Measurements from ENCODE around the gene CCNE1.
"Not testable (repeated sequence)": the region's sequence is repeated elsewhere in the genome, so short reads cannot be mapped to it uniquely, and the experiment has no call there.

Gene CCNE1

DNA sequence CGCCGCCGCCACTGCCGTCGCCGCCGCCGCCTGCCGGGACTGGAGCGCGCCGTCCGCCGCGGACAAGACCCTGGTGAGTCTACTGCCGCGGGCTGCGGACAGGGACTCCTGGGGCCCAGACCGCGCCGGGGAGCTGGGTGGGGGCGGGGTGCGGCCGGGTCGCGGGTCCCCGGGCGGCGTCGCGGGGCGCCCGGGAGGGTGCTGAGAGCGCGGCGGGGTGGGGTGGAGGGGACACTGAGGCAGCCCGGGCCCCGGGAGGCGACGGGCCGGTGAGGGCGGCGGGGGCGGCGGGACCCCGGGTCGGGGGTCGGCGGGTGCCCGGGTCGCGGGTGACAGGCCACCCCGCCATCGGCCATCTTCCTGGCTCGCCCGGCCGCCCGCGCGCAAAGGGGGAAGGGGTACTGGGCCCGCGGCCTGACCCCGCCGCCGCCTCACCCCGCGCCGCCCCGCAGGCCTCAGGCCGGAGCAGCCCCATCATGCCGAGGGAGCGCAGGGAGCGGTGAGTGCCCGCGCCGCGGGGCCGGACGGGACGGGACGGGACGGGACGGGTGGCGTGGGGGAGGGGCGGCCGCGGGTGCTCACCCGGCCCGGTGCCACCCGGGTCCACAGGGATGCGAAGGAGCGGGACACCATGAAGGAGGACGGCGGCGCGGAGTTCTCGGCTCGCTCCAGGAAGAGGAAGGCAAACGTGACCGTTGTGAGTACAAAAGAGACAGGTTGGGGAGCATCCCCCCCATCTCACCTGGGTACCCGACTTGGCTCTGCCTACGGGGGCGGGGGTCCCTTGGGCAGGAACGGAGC is 489 bp downstream of the CCNE1 start:
- no peak for FAIRE-seq

DNA sequence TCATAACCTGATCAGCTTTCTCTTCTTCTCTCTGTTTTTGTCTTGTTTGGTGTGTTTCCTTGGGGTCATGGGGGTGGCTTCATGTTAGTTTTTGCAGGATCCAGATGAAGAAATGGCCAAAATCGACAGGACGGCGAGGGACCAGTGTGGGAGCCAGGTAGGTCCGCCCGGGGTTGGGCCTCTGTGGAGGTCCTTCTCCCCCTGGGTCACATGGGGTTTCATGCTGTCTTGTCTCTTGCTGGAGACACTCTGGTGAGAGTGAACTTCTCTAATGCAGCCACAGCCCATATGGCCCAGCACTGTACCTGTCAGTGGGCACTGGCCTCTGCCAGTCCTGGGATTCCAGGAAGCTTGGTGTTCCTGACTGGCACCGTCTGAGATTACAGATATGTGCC is 1.1 kb downstream of the CCNE1 start:
- DNase-seq (ENCODE audit: insufficient read length, low spot score): no peak
- no peak for FAIRE-seq

More for the DNA sequence above, 489 bp downstream of the CCNE1 start:
- no peak for DNase-seq (ENCODE audit: insufficient read length, low spot score)

DNA sequence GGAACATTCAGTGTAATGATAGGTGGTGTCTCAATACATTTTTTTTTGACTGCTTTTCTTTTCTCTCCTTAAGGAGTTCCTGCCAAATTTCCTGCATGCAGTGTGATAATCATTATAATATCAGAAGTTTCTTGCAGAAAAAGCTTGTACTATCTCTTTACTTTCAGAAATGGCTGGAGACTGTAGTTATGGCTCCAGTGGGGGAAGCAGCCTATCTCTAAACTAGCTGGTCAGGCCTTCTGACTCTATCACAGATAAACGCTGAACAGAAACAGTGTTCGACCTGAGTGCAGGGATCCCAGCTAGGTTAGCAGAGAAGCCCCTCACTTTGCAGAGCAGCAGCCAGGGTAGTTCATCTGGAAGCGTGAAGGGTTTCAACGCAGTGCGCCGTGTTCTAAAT is 1.9 kb downstream of the CCNE1 start:
- DNase-seq (ENCODE audit: insufficient read length, low spot score) (no peak), FAIRE-seq (no peak)

DNA sequence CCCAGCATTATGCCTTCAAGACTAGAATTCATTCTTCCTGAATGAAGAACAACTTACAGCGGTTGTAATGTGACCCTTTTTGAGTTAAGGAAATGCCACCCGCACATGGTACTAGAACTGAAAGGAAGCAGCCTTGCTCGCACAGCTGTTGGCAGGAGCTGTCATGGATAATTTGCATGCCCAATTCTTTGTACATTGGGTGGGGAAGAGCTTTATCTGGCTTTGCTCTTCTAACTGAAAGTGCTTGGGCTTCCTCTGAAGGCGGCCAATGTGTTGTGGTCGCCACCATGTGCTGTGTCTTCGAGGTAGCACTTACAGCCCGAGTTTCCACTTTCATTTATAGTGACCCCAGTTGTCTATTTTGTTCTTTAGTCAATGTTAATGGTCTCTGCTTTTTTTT is 3.4 kb downstream of the CCNE1 start:
- FAIRE-seq: no peak
- DNase-seq (ENCODE audit: insufficient read length, low spot score): no peak

DNA sequence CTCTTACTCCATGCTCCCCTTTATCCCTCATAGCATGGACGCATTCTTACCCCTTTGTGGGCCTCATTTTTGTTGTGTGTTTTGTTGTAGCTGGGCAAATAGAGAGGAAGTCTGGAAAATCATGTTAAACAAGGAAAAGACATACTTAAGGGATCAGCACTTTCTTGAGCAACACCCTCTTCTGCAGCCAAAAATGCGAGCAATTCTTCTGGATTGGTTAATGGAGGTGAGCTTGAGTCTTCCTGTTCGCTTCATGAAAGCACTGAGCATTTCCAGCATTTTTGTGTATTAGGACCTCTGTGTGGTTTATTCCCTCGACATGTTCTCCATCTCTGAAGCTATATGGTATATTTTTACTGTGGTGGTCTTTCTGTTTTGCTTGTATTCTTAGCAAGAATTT is 5.5 kb downstream of the CCNE1 start:
- DNase-seq (ENCODE audit: insufficient read length, low spot score) (no peak), FAIRE-seq (no peak)

DNA sequence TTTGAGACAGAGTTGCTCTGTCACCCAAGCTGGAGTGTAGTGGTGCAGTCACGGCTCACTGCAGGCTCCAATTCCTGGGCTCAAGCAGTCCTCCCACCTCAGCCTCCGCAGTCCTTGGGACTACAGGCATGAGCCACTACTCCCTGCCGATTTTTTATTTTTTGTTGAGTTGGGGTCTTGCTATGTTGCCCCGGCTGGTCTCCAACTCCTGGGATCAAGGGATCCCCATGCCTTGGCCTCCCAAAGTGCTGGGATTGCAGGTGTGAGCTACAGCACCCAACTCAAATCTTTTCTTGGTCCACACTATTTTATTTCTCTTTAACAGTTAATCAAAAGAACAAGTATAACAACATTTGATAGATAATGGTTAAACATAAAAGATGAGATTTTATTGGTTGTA is 7.5 kb downstream of the CCNE1 start:
- no peak for FAIRE-seq
- DNase-seq (ENCODE audit: insufficient read length, low spot score): no peak

DNA sequence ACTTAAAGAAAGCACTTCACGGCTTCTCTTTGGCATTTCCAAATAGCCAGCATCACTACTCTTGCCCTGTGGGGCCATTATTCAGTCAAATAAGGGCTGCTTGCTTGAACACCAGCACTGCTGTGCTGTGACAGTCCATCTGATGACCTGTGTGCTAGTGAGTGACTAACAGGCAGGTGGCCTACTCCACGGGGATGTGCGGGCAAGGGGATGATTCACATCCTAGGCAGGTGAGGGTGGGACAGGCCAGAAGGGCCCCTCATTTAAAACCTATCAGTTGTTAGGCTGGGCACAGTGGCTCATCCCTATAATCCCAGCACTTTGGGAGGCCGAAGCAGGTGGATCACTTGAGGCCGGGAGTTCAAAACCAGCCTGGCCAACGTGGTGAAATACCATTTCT is 8.2 kb downstream of the CCNE1 start:
- FAIRE-seq (no peak), DNase-seq (ENCODE audit: insufficient read length, low spot score) (no peak)

DNA sequence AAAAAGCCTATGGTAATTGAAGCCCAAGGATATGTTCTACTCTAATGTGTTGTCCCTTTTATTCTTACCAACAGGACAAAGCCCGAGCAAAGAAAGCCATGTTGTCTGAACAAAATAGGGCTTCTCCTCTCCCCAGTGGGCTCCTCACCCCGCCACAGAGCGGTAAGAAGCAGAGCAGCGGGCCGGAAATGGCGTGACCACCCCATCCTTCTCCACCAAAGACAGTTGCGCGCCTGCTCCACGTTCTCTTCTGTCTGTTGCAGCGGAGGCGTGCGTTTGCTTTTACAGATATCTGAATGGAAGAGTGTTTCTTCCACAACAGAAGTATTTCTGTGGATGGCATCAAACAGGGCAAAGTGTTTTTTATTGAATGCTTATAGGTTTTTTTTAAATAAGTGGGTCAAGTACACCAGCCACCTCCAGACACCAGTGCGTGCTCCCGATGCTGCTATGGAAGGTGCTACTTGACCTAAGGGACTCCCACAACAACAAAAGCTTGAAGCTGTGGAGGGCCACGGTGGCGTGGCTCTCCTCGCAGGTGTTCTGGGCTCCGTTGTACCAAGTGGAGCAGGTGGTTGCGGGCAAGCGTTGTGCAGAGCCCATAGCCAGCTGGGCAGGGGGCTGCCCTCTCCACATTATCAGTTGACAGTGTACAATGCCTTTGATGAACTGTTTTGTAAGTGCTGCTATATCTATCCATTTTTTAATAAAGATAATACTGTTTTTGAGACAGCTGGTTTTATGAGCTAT is 12.0 kb downstream of the CCNE1 start:
- no peak for DNase-seq (ENCODE audit: insufficient read length, low spot score)
- no peak for FAIRE-seq

DNA sequence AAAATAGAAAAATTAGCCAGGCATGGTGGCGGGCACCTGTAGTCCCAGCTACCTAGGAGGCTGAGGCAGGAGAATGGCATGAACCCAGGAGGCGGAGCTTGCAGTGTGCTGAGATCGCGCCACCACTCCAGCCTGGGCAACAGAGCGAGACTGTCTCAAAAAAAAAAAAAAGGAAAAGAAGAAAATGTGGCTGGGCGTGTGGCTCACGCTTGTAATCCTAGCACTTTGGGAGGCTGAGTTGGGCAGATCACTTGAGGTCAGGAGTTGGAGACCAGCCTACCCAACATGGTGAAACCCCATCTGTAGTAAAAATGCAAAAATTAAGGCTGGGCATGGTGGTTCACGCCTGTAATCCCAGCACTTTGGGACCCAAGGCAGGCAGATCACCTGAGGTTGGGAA is 13.5 kb downstream of the CCNE1 start:
- FAIRE-seq; DNase-seq (ENCODE audit: insufficient read length, low spot score): not testable (repeated sequence)

DNA sequence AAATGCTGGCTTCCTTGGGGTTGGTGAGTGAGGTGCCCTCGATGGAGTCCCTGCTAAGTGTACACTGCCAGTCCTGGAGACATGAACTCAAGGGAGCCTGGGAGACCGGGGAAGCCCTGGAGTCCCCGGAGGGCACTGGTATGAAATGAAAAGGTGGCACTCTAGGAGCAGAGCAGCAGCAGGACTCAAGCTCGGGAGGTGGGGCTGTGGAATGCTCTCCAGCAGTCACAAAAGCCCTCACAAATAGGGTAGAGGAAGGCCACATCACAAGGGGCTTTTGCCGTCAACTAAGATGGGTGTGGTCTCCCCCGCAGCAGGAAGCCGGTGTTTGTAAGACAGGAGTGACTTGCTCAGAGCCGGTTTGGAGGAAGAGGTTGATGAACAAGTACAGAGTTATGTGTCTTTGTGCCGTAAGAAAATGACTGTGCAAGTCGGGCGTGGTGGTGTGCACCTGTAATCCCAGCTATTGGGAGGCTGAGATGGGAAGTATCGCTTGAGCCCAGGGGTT is 19.3 kb downstream of the CCNE1 start:
- DNase-seq (ENCODE audit: insufficient read length, low spot score): no peak
- FAIRE-seq: peak; percentile 23

DNA sequence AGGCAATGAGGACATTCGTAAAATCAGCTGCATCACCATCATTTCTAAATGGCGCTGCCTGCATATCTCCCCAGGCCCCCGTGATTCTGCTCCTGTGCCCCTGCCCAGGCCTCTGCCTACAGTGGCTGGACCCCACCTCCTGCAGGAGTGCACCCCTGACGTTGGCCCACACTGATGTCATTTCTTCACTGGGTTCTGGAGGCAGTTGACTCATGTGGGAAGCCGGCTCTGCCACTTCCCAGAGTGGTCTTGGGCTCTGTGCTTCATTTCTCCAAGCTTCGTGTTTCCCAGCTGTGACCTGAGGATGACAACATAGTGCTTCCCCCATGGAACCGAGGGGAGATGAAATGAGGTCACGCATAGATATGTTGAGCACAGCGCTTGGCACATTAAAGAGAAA is 19.9 kb downstream of the CCNE1 start:
- FAIRE-seq (no peak), DNase-seq (ENCODE audit: insufficient read length, low spot score) (no peak)

DNA sequence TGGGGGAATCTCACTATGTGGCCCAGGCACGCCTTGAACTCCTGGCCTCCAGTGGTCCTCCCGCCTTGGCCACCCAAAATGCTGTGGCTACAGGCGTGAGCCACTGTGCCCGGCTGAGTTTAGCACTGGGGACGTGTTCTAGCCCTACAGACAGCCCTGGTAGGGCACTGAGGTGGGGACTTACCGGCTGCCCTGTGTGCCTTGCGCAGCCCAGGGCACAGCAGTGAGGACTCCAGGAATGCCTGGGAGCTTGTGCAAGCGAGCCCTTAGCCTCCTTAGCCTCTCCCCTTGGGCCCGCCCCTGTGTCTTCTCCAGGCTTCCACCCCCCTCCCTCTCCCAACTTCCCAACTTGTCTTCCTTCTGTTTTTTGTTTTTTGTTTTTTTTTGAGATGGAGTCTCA is 21.0 kb downstream of the CCNE1 start:
- FAIRE-seq: no peak
- DNase-seq (ENCODE audit: insufficient read length, low spot score): no peak

DNA sequence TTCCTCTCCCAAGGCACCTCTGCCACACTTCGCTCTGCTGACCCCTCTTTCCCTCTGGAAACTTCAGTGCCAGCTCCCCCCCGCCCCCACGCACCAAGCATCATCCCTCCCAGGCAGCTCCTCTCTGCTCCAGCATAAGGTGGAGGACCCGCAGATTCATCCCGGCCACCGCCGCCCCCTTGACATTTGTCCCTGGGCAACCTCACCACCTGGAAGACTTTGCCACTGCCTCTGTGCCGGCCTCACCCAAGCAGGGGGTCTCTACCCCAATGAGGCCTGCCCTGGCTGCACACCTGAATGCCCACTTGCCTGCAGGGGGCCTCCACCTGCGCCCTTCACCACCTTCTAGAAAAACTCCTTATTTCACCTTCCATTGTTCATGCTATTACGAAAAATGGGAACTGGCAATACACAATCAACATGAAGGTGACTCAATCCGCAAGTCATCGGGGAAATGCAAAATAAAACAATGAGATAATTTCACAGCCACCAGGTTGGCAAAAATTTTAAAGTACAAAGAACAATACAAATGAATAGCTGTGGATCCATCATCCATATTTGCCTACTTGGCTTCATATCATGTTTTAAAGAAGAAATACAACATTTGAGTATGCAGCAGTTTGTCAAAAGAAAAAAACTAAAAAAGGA is 21.9 kb downstream of the CCNE1 start:
- DNase-seq (ENCODE audit: insufficient read length, low spot score) (no peak), FAIRE-seq (no peak)

DNA sequence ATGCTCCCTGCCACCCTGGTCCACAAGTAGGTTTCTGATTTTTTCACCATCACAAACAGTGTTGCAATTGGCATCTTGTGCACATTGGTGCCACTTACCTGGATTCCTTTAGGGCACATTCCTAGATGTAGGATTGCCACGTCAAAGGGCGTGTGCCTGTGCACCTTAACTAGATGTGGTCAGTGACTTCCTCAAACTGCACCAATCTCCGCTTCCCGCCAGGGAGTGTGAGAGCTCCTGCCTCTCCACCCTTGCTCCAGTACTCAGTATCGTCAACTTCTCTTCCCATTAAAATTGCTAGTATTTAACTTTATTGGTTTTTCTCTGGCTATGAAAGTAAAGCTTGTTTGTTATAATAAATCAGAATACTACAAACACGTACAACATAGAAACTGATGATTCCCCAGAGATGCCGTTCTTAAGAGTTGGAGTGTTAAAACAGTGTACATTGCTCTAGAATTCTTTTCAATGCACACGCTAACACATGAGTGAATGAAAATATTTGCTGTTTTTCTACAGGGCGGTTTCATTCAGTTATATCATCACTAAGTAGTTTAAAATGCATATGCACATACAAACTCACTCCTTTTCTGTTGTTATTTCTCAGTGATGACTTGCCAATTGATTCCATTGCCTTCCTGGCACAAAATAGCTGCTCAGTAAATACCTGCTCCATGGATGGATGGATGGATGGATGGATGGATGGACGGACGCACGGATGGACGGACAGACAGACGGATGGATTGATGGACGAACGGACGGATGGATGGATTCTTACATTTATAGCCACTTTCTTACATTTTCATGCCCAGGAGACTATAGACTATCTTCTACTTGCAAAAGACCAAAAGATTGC is 23.4 kb downstream of the CCNE1 start:
- no peak for FAIRE-seq
- DNase-seq (ENCODE audit: insufficient read length, low spot score): no peak

DNA sequence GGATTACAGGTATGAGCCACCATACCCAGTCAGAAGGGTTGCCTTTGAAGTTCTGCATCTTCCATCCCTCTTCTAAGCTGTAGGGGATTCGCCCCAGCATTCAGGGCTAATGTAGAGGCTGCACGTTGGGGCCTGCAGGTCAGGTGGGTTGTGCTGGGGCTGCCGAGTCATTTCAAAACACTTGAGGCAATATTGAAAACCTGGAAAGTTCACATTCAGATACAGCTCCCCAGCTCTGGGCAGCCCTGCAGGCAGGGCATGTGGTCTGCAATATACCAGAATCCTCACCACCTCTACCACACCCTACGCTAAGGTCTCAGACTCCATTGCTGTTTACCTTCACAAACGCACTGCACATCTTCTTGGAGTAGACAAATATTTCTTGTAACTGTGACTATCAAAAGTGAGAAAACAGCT is 24.6 kb downstream of the CCNE1 start:
- FAIRE-seq: no peak
- DNase-seq (ENCODE audit: insufficient read length, low spot score): no peak

DNA sequence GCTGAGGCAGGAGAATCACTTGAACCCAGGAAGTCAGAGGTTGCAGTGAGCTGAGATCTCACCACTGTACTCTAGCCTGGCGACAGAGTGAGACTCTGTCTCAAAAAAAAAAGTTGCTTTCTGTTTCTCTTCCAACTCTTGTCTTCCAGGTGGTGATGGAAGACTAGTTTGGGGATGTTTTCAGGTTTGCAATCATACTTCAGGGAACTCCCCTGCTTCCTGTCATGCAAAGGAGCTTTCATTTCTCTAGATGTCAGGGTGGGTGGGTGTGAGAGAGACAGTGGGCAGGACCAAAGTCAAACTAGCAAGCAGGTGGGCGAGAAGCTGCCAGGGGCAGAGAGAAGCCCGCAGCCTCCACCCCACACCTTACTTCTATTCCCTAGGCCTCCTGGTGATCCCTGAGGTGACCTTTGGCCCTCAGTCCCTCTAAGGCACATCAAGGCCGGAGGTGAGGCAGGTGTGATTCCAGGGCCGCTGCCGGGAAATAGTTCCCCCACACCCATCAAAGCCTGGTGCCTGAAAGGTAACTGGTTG is 25.7 kb downstream of the CCNE1 start:
- no peak for DNase-seq (ENCODE audit: insufficient read length, low spot score)
- no peak for FAIRE-seq

DNA sequence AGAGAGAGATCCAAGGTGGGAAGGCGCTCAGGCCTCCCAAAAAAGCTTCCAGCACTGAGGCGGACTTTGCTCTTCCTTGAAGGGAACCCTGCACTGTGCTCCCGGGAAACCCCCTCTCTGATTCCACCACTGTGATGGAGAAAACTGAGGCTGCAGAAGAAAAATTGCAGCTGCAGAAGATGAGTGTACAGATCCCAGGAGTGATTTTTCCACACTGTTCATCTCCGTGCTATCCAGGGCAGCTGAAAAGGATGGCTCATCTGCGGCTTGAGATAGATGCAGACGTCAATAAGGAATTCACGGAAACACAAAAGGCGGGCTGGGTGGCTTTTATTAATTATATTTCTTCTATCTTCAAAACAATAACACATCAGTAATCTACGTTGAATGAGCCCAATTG is 26.2 kb downstream of the CCNE1 start:
- DNase-seq (ENCODE audit: insufficient read length, low spot score) (no peak), FAIRE-seq (no peak)

DNA sequence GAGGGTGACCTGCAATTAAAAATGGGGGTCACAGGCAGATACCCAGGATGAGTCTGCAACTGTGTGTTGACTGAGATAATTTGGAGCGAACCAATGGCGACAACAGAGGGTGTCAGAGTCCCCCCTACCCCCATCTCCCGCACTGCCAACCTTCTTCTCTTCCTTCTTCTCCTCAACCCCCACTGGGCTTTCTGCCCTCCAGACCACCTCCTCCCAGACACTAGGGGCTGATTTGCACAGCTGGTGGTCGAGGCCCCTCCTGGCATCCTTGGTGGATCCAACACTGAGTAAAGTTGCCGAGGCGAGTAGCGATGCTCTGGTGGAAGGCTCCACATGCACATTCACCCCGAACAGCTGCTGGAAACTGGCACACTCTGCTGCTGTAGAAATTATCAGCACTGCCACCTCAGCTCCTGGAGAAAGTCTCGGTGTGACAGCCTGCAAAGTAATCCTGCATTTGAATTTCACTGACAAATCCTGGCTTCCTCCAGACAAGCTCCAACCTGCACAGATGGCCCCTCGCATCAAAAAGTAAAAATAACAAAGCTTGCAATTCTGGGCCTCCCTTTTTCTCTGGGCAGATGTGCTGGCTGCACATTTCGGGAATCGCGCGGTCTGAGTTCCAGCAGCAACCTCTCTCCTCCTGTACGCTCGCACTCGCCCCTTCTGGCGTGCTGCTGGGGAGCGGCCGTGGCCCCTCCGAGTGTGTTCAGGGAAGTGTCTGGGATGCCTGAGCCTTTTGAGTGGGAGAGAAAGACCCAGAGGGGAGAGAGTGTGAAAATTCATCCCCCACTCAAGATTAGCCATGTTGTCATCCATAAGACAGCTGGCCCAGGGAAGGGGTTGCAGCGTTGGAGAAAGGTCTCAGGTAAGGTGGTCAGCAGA is 28.5 kb downstream of the CCNE1 start:
- no peak for DNase-seq (ENCODE audit: insufficient read length, low spot score)
- FAIRE-seq: no peak

DNA sequence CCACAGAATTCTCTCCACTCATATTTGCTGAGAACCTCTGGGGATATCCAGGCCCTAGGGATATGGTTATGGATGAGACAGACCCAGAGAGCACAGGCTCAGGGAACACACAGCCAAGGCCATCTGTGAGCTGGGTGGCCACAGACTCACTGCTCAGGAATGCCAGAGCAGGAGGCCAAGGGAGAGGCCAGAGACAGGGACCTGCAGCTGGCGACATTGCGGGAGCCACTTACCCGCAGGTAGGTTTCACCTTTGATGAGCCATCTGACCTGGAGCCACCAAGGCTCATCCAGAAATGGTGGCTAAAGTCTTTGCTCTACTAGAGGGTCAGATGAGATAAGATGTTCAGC is 29.4 kb downstream of the CCNE1 start:
- DNase-seq (ENCODE audit: insufficient read length, low spot score): peak; percentile 15
- no peak for FAIRE-seq

Data from HTR-8/SVneo (cell line).